Lung (tissue), 12 donors: Measurements from ENCODE around the gene FRRS1L. TPM values are rescaled to one million over a fixed set of nuclear protein-coding genes. Genes with fewer than 3 reads are reported as not detected.

Experiments
- ATAC-seq: fragments of 200-7000 bp; cut with Tn5 transposase; one replicate; pipeline ENCODE4 v1.9.1; 2020; ENCODE audit warnings: moderate number of reproducible peaks; ENCODE audit not compliant: insufficient read depth, low FRiP score
- DNase-seq, 3 donors: peaks; one replicate each; pipeline ENCODE4 v3.0.0-alpha.2; 2013 to 2017
- H3K27ac ChIP-seq, 2 donors: one replicate each; pipeline ENCODE4 v1.5.1; 2013; ENCODE audit warnings: mild to moderate bottlenecking in 2 of 2, moderate library complexity in 2 of 2, control low read depth in 1 of 2, inconsistent platforms in 1 of 2, low read depth in 1 of 2, low read length in 1 of 2
- H3K27me3 ChIP-seq, 3 donors: one replicate each; pipeline ENCODE4 v1.5.1; 2013; ENCODE audit warnings: low read length in 2 of 3; ENCODE audit not compliant: control insufficient read depth in 3 of 3, insufficient read depth in 3 of 3
- H3K36me3 ChIP-seq, 4 donors: one replicate each; pipeline ENCODE4 v1.5.1; 2013; ENCODE audit warnings: low read length in 4 of 4, mild to moderate bottlenecking in 1 of 4, moderate library complexity in 1 of 4; ENCODE audit not compliant: control insufficient read depth in 4 of 4, insufficient read depth in 4 of 4
- H3K4me1 ChIP-seq, 5 donors: one replicate each; pipeline ENCODE4 v1.5.1; 2013; ENCODE audit warnings: low read length in 5 of 5, mild to moderate bottlenecking in 2 of 5, moderate library complexity in 1 of 5; ENCODE audit not compliant: control insufficient read depth in 5 of 5, insufficient read depth in 5 of 5
- H3K4me3 ChIP-seq: one replicate; pipeline ENCODE4 v1.5.1; 2013; ENCODE audit warnings: mild to moderate bottlenecking, control low read depth, moderate library complexity
- H3K9ac ChIP-seq, 2 donors: one replicate each; pipeline ENCODE4 v1.5.1; 2013; ENCODE audit warnings: low read length in 2 of 2, control low read depth in 1 of 2; ENCODE audit not compliant: insufficient read depth in 1 of 2
- H3K9me3 ChIP-seq, 4 donors: one replicate each; pipeline ENCODE4 v1.5.1; 2013; ENCODE audit warnings: low read length in 3 of 4, mild to moderate bottlenecking in 1 of 4, moderate library complexity in 1 of 4; ENCODE audit not compliant: control insufficient read depth in 4 of 4, insufficient read depth in 3 of 4
- WGBS, 2 donors: extraction: QIAGEN DNeasy Blood & Tissue Kit; methylation state at CpG; one replicate each; pipeline ENCODE4 v1.1.7; 2013; 5-methylcytosine and 5-hydroxymethylcytosine counted together
- polyA plus RNA-seq, 2 donors: library from polyadenylated mRNA; stranded (reverse); fragments of 200-250 nt; gene quantifications; one replicate each; pipeline ENCODE4 v1.2.1, GENCODE V29; 2013
- total RNA-seq, 2 donors: library from RNA; depleted of rRNA in 1 of 2; stranded (reverse); fragments of >200 nt in 1 of 2; gene quantifications; one replicate each; pipeline ENCODE4 v1.2.1, GENCODE V29; 2014 to 2021
- TF ChIP-seq, protein P1 (sequence below): IDR thresholded peaks from 2 replicates; pipeline ENCODE4 v1.5.1; 2012; ENCODE audit warnings: mild to moderate bottlenecking; ENCODE audit errors: control extremely low read depth, extremely low read depth
- donor health status: control.
- donor health status: control.
- donor health status: Bipolar disorder and iron deficiency.
- donor health status: healthy.
- donor health status: DM: yes; HTN: yes; CAD: no.

FRRS1L gene
- total and polyA plus RNA-seq, 4 donors = under 0.01 to 1.2 (median 0.03) TPM; not detected in 1

GRCh38 chr9:109199676-109200075, 32.6 kb upstream of the FRRS1L start:
- H3K4me1 ChIP-seq = no peaks in the 10 kb centered on the region
- no peaks in the 10 kb centered on the region for H3K27me3 ChIP-seq
- WGBS, 2 donors = 81 to 85% methylated on average over 5 of the region's 5 CpGs
- H3K9me3 ChIP-seq = no peaks in the 10 kb centered on the region
- H3K4me3 ChIP-seq = no peak overlapping the region
- TF ChIP-seq, protein P1, sequence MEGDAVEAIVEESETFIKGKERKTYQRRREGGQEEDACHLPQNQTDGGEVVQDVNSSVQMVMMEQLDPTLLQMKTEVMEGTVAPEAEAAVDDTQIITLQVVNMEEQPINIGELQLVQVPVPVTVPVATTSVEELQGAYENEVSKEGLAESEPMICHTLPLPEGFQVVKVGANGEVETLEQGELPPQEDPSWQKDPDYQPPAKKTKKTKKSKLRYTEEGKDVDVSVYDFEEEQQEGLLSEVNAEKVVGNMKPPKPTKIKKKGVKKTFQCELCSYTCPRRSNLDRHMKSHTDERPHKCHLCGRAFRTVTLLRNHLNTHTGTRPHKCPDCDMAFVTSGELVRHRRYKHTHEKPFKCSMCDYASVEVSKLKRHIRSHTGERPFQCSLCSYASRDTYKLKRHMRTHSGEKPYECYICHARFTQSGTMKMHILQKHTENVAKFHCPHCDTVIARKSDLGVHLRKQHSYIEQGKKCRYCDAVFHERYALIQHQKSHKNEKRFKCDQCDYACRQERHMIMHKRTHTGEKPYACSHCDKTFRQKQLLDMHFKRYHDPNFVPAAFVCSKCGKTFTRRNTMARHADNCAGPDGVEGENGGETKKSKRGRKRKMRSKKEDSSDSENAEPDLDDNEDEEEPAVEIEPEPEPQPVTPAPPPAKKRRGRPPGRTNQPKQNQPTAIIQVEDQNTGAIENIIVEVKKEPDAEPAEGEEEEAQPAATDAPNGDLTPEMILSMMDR = no peak
- DNase-seq (no peak), ATAC-seq (no peak)
- H3K36me3 ChIP-seq = no peaks in the 10 kb centered on the region
- H3K9ac ChIP-seq = no peak overlapping the region
- H3K27ac ChIP-seq = no peak overlapping the region

GRCh38 chr9:109198736-109199382, 31.8 kb upstream of the FRRS1L start:
- WGBS, 2 donors = 62 to 63% methylated on average over 6 of the region's 6 CpGs
- peaks cover 0 to 3% (median 0%) of the 10 kb centered on the region in 5 donors for H3K4me1 ChIP-seq
- no peak overlapping the region for H3K27ac ChIP-seq
- no peaks in the 10 kb centered on the region for H3K9me3 ChIP-seq
- H3K36me3 ChIP-seq = no peaks in the 10 kb centered on the region
- no peak for DNase-seq
- H3K4me3 ChIP-seq = no peak overlapping the region
- no peaks in the 10 kb centered on the region for H3K27me3 ChIP-seq
- TF ChIP-seq, protein P1 = no peak
- ATAC-seq = no peak
- H3K9ac ChIP-seq = no peak overlapping the region

- H3K4me1 ChIP-seq = peaks cover 0 to 3% (median 0%) of the 10 kb centered on the region in 5 donors
- H3K4me3 ChIP-seq = no peak overlapping the region
- no peak for DNase-seq
- no peaks in the 10 kb centered on the region for H3K27me3 ChIP-seq
- no peak overlapping the region for H3K9ac ChIP-seq
- WGBS, 2 donors = 71% methylated on average over 11 of the region's 11 CpGs
- no peaks in the 10 kb centered on the region for H3K36me3 ChIP-seq
- no peak for ATAC-seq
- TF ChIP-seq, protein P1 = no peak
- H3K9me3 ChIP-seq = no peaks in the 10 kb centered on the region
- H3K27ac ChIP-seq = no peak overlapping the region
Measured at GRCh38 chr9:109193974-109194556, 27.0 kb upstream of the FRRS1L start.
